GM12801 (cell line): Measurements from ENCODE around the gene ELANE.

Experiments
- TF ChIP-seq, protein P1 (sequence below): IDR thresholded peaks from one replicate; pipeline ENCODE4 v1.5.1; 2011; ENCODE audit warnings: control low read depth; ENCODE audit not compliant: insufficient read length; ENCODE audit errors: extremely low read depth

ELANE gene

GRCh38 chr19:903266-903797, 51.2 kb downstream of the ELANE start:
- TF ChIP-seq, protein P1, sequence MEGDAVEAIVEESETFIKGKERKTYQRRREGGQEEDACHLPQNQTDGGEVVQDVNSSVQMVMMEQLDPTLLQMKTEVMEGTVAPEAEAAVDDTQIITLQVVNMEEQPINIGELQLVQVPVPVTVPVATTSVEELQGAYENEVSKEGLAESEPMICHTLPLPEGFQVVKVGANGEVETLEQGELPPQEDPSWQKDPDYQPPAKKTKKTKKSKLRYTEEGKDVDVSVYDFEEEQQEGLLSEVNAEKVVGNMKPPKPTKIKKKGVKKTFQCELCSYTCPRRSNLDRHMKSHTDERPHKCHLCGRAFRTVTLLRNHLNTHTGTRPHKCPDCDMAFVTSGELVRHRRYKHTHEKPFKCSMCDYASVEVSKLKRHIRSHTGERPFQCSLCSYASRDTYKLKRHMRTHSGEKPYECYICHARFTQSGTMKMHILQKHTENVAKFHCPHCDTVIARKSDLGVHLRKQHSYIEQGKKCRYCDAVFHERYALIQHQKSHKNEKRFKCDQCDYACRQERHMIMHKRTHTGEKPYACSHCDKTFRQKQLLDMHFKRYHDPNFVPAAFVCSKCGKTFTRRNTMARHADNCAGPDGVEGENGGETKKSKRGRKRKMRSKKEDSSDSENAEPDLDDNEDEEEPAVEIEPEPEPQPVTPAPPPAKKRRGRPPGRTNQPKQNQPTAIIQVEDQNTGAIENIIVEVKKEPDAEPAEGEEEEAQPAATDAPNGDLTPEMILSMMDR, result no peak

GRCh38 chr19:904545-904944, 52.4 kb downstream of the ELANE start:
- TF ChIP-seq, protein P1, result no peak
